Measurements from ENCODE around the gene TOP3B.

Gene TOP3B

GRCh38 chr22:21961127-21961867 lies 21.3 kb downstream of the TOP3B start:
- no peak overlapping the region for H3K4me3 ChIP-seq (ENCODE audit: low read length)
- no peaks in the 10 kb centered on the region for H3K9me3 ChIP-seq (ENCODE audit: low read length)
- H3K4me1 ChIP-seq (ENCODE audit: insufficient read depth, low read length) = no peaks in the 10 kb centered on the region
- H3K36me3 ChIP-seq (ENCODE audit: insufficient read depth, low read length) = peaks cover 70% of the 10 kb centered on the region
- no peaks in the 10 kb centered on the region for H3K27me3 ChIP-seq (ENCODE audit: insufficient read depth, low read length)
- no peak overlapping the region for H2AFZ ChIP-seq (ENCODE audit: low read depth, low read length)

- Histone ChIP-seq H3K4me1 (ENCODE audit: insufficient read depth, low read length) (no peaks in the 10 kb centered on the region), H3K36me3 (ENCODE audit: insufficient read depth, low read length) (peaks cover 62% of the 10 kb centered on the region), H3K4me3 (ENCODE audit: low read length) (no peak overlapping the region), H3K27me3 (ENCODE audit: insufficient read depth, low read length) (no peaks in the 10 kb centered on the region), H3K9me3 (ENCODE audit: low read length) (no peaks in the 10 kb centered on the region), H2AFZ (ENCODE audit: low read depth, low read length) (no peak overlapping the region)
These were observed 22.1 kb downstream of the TOP3B start for GRCh38 chr22:21960200-21961126.

- H3K36me3 ChIP-seq (ENCODE audit: insufficient read depth, low read length) = peaks cover 55% of the 10 kb centered on the region
- no peak overlapping the region for H3K4me3 ChIP-seq (ENCODE audit: low read length)
- no peak overlapping the region for H2AFZ ChIP-seq (ENCODE audit: low read depth, low read length)
- no peaks in the 10 kb centered on the region for H3K4me1 ChIP-seq (ENCODE audit: insufficient read depth, low read length)
- no peaks in the 10 kb centered on the region for H3K27me3 ChIP-seq (ENCODE audit: insufficient read depth, low read length)
- H3K9me3 ChIP-seq (ENCODE audit: low read length) = no peaks in the 10 kb centered on the region
These were observed 23.1 kb downstream of the TOP3B start for GRCh38 chr22:21959274-21960074.

GRCh38 chr22:21958360-21959273 lies 24.0 kb downstream of the TOP3B start:
- Histone ChIP-seq H3K9me3 (ENCODE audit: low read length) (no peaks in the 10 kb centered on the region), H2AFZ (ENCODE audit: low read depth, low read length) (no peak overlapping the region), H3K4me3 (ENCODE audit: low read length) (no peak overlapping the region), H3K4me1 (ENCODE audit: insufficient read depth, low read length) (no peaks in the 10 kb centered on the region), H3K27me3 (ENCODE audit: insufficient read depth, low read length) (no peaks in the 10 kb centered on the region), H3K36me3 (ENCODE audit: insufficient read depth, low read length) (peaks cover 46% of the 10 kb centered on the region)

GRCh38 chr22:21952586-21953571 lies 29.7 kb downstream of the TOP3B start, which contains the start of gene PPM1F:
TSS of gene PPM1F (minus strand) at chr22:21952848. CDS start at chr22:21946048, 6,800 bp downstream.
- Histone ChIP-seq H3K36me3 (ENCODE audit: insufficient read depth, low read length) (no peaks in the 10 kb centered on the region), H2AFZ (ENCODE audit: low read depth, low read length) (peak within 1 kb of the TSS; percentile 18), H3K4me1 (ENCODE audit: insufficient read depth, low read length) (peaks cover 10% of the 10 kb centered on the region), H3K27me3 (ENCODE audit: insufficient read depth, low read length) (no peaks in the 10 kb centered on the region), H3K4me3 (ENCODE audit: low read length) (peak within 1 kb of the TSS; percentile 77), H3K9me3 (ENCODE audit: low read length) (no peaks in the 10 kb centered on the region)

- Histone ChIP-seq H3K9me3 (ENCODE audit: low read length) (no peaks in the 10 kb centered on the region), H3K36me3 (ENCODE audit: insufficient read depth, low read length) (no peaks in the 10 kb centered on the region), H3K27me3 (ENCODE audit: insufficient read depth, low read length) (no peaks in the 10 kb centered on the region), H3K4me1 (ENCODE audit: insufficient read depth, low read length) (peaks cover 16% of the 10 kb centered on the region), H3K4me3 (ENCODE audit: low read length) (peak overlapping the region; percentile 77), H2AFZ (ENCODE audit: low read depth, low read length) (peak overlapping the region; percentile 18)
These were observed 30.6 kb downstream of the TOP3B start for GRCh38 chr22:21951931-21952465.

- peaks cover 16% of the 10 kb centered on the region for H3K4me1 ChIP-seq (ENCODE audit: insufficient read depth, low read length)
- no peaks in the 10 kb centered on the region for H3K27me3 ChIP-seq (ENCODE audit: insufficient read depth, low read length)
- H2AFZ ChIP-seq (ENCODE audit: low read depth, low read length) = no peak overlapping the region
- H3K4me3 ChIP-seq (ENCODE audit: low read length) = no peak overlapping the region
- H3K9me3 ChIP-seq (ENCODE audit: low read length) = no peaks in the 10 kb centered on the region
- H3K36me3 ChIP-seq (ENCODE audit: insufficient read depth, low read length) = peaks cover 1% of the 10 kb centered on the region
These were observed 31.5 kb downstream of the TOP3B start for GRCh38 chr22:21951062-21951461.

GRCh38 chr22:21949948-21950347 lies 32.6 kb downstream of the TOP3B start:
- Histone ChIP-seq H3K4me3 (ENCODE audit: low read length) (no peak overlapping the region), H2AFZ (ENCODE audit: low read depth, low read length) (no peak overlapping the region), H3K4me1 (ENCODE audit: insufficient read depth, low read length) (peaks cover 16% of the 10 kb centered on the region), H3K9me3 (ENCODE audit: low read length) (no peaks in the 10 kb centered on the region), H3K36me3 (ENCODE audit: insufficient read depth, low read length) (peaks cover 8% of the 10 kb centered on the region), H3K27me3 (ENCODE audit: insufficient read depth, low read length) (no peaks in the 10 kb centered on the region)

GRCh38 chr22:21949569-21949918 lies 33.0 kb downstream of the TOP3B start:
- no peaks in the 10 kb centered on the region for H3K9me3 ChIP-seq (ENCODE audit: low read length)

GRCh38 chr22:21948824-21949568 lies 33.6 kb downstream of the TOP3B start:
- Histone ChIP-seq H3K9me3 (ENCODE audit: low read length) (no peaks in the 10 kb centered on the region), H3K27me3 (ENCODE audit: insufficient read depth, low read length) (no peaks in the 10 kb centered on the region), H3K4me1 (ENCODE audit: insufficient read depth, low read length) (peaks cover 16% of the 10 kb centered on the region), H3K36me3 (ENCODE audit: insufficient read depth, low read length) (peaks cover 15% of the 10 kb centered on the region), H3K4me3 (ENCODE audit: low read length) (no peak overlapping the region), H2AFZ (ENCODE audit: low read depth, low read length) (no peak overlapping the region)

More at GRCh38 chr22:21949569-21949918, 33.0 kb downstream of the TOP3B start:
- no peaks in the 10 kb centered on the region for H3K27me3 ChIP-seq (ENCODE audit: insufficient read depth, low read length)
- H3K4me3 ChIP-seq (ENCODE audit: low read length) = no peak overlapping the region
- no peak overlapping the region for H2AFZ ChIP-seq (ENCODE audit: low read depth, low read length)
- peaks cover 12% of the 10 kb centered on the region for H3K36me3 ChIP-seq (ENCODE audit: insufficient read depth, low read length)
- H3K4me1 ChIP-seq (ENCODE audit: insufficient read depth, low read length) = peaks cover 16% of the 10 kb centered on the region
